GM18520 (cell line): ENCODE measurements around the gene ZKSCAN5.
"Not testable (repeated sequence)": the region's sequence is repeated elsewhere in the genome, so short reads cannot be mapped to it uniquely, and the experiment has no call there.

Experiments used
- ATAC-seq: cut with Tn5 transposase; IDR thresholded peaks from one replicate; pipeline ENCODE4 v1.9.1; 2021; ENCODE audit not compliant: unreplicated experiment

The ZKSCAN5 gene

GRCh38 chr7:99551767-99552463 lies 47.5 kb downstream of the ZKSCAN5 start, which contains the start of gene FAM200A:
Gene FAM200A (minus strand): TSS chr7:99552114. CDS start chr7:99548407, 3,707 bp downstream.
- ATAC-seq = peak; percentile 89

GRCh38 chr7:99553039-99553438 lies 48.6 kb downstream of the ZKSCAN5 start:
- ATAC-seq = no peak

GRCh38 chr7:99554939-99555338 lies 50.5 kb downstream of the ZKSCAN5 start:
- ATAC-seq = no peak

GRCh38 chr7:99557196-99557607 lies 52.7 kb downstream of the ZKSCAN5 start:
- ATAC-seq = no peak

GRCh38 chr7:99557940-99558305 lies 53.5 kb downstream of the ZKSCAN5 start:
- peak; percentile 26 for ATAC-seq

- ATAC-seq = peak; percentile 61
Observed at GRCh38 chr7:99558306-99559174, 54.1 kb downstream of the ZKSCAN5 start, which contains the start of gene ZNF655. Gene ZNF655 (plus strand): TSS chr7:99558642. CDS start chr7:99560560, 1,918 bp downstream.

GRCh38 chr7:99559175-99559915 lies 54.9 kb downstream of the ZKSCAN5 start:
- ATAC-seq = no peak

GRCh38 chr7:99560834-99561736 lies 56.6 kb downstream of the ZKSCAN5 start:
- ATAC-seq = no peak

- ATAC-seq = no peak
Observed at GRCh38 chr7:99561737-99562051, 57.2 kb downstream of the ZKSCAN5 start.

GRCh38 chr7:99562114-99562784 lies 57.8 kb downstream of the ZKSCAN5 start:
- no peak for ATAC-seq

GRCh38 chr7:99562832-99563231 lies 58.4 kb downstream of the ZKSCAN5 start:
- ATAC-seq = no peak

GRCh38 chr7:99563650-99564049 lies 59.2 kb downstream of the ZKSCAN5 start:
- no peak for ATAC-seq

- ATAC-seq = not testable (repeated sequence)
Observed at GRCh38 chr7:99568770-99569169, 64.3 kb downstream of the ZKSCAN5 start.

- ATAC-seq = no peak
Observed at GRCh38 chr7:99571768-99572167, 67.3 kb downstream of the ZKSCAN5 start.

GRCh38 chr7:99573257-99573656 lies 68.8 kb downstream of the ZKSCAN5 start:
- no peak for ATAC-seq

- no peak for ATAC-seq
Observed at GRCh38 chr7:99576251-99576650, 71.8 kb downstream of the ZKSCAN5 start.

GRCh38 chr7:99579281-99579955 lies 75.0 kb downstream of the ZKSCAN5 start:
- no peak for ATAC-seq

- no peak for ATAC-seq
Observed at GRCh38 chr7:99579956-99580777, 75.7 kb downstream of the ZKSCAN5 start.
